ENCODE results near the gene FIP1L1.

The FIP1L1 gene

GRCh38 chr4:53480909-53481308 is 103.5 kb downstream of the FIP1L1 start:
- Histone ChIP-seq H3K9ac (ENCODE audit: low read length in 5 of 5) (no peak overlapping the region), H3K4me1 (ENCODE audit: control insufficient read depth in 5 of 5, insufficient read depth in 5 of 5, low read length in 5 of 5) (peaks cover 0 to 9% (median 6%) of the 10 kb centered on the region in 5 donors), H3K27ac (ENCODE audit: low read depth, low read length) (no peak overlapping the region), H3K4me3 (ENCODE audit: low read depth in 1 of 5, low read length in 5 of 5) (no peak overlapping the region), H3K36me3 (ENCODE audit: control insufficient read depth in 5 of 5, insufficient read depth in 5 of 5, low read length in 5 of 5) (peaks cover 0 to 15% (median 6%) of the 10 kb centered on the region in 5 donors), H3K27me3 (ENCODE audit: control insufficient read depth in 5 of 5, insufficient read depth in 4 of 5, low read length in 5 of 5) (no peaks in the 10 kb centered on the region), H3K9me3 (ENCODE audit: control insufficient read depth in 5 of 5, low read length in 5 of 5) (no peaks in the 10 kb centered on the region)

DNA sequence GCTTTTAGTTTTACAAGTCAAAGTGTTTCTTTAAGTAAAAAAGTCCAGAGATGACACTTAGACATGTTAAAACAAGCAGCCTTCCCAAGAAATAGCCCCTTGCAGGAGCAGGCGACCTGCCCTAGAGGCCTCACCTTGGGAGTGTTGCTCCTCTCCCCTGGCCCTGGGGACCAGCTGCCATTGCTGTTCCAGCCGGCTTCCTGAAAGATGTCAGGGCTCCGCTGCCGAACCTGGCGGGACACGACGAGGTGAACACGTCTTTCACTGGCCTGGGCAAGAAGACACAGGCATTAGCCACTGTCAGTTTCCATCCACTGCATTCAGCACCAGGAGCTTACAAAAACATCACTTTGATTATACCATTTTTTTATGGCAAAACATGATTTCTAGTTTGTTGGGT is 104.1 kb downstream of the FIP1L1 start:
- H3K27me3 ChIP-seq (ENCODE audit: control insufficient read depth in 5 of 5, insufficient read depth in 4 of 5, low read length in 5 of 5): peaks cover 0 to under 1% (median 0%) of the 10 kb centered on the region in 5 donors
- H3K9ac ChIP-seq (ENCODE audit: low read length in 5 of 5): no peak overlapping the region
- H3K36me3 ChIP-seq (ENCODE audit: control insufficient read depth in 5 of 5, insufficient read depth in 5 of 5, low read length in 5 of 5): peaks cover 0 to 10% (median 6%) of the 10 kb centered on the region in 5 donors
- no peak overlapping the region for H3K4me3 ChIP-seq (ENCODE audit: low read depth in 1 of 5, low read length in 5 of 5)
- H3K9me3 ChIP-seq (ENCODE audit: control insufficient read depth in 5 of 5, low read length in 5 of 5): no peaks in the 10 kb centered on the region
- H3K4me1 ChIP-seq (ENCODE audit: control insufficient read depth in 5 of 5, insufficient read depth in 5 of 5, low read length in 5 of 5): peaks cover 0 to 9% (median 5%) of the 10 kb centered on the region in 5 donors
- no peak overlapping the region for H3K27ac ChIP-seq (ENCODE audit: low read depth, low read length)

- Histone ChIP-seq H3K36me3 (ENCODE audit: control insufficient read depth in 5 of 5, insufficient read depth in 5 of 5, low read length in 5 of 5) (peaks cover 0 to 8% (median 2%) of the 10 kb centered on the region in 5 donors), H3K9ac (ENCODE audit: low read length in 5 of 5) (no peak overlapping the region)
Measured at GRCh38 chr4:53483250-53483649, 105.8 kb downstream of the FIP1L1 start.

GRCh38 chr4:53484911-53485657 is 107.6 kb downstream of the FIP1L1 start:
- peaks cover 0 to 7% (median 0%) of the 10 kb centered on the region in 5 donors for H3K27me3 ChIP-seq (ENCODE audit: control insufficient read depth in 5 of 5, insufficient read depth in 4 of 5, low read length in 5 of 5)
- H3K4me3 ChIP-seq (ENCODE audit: low read depth in 1 of 5, low read length in 5 of 5): no peak overlapping the region
- H3K27ac ChIP-seq (ENCODE audit: low read depth, low read length): peak overlapping the region; percentile 7
- H3K9me3 ChIP-seq (ENCODE audit: control insufficient read depth in 5 of 5, low read length in 5 of 5): no peaks in the 10 kb centered on the region
- peaks cover 0 to 8% (median 2%) of the 10 kb centered on the region in 5 donors for H3K36me3 ChIP-seq (ENCODE audit: control insufficient read depth in 5 of 5, insufficient read depth in 5 of 5, low read length in 5 of 5)
- H3K4me1 ChIP-seq (ENCODE audit: control insufficient read depth in 5 of 5, insufficient read depth in 5 of 5, low read length in 5 of 5): peaks cover 0 to 5% (median 0%) of the 10 kb centered on the region in 5 donors
- no peak overlapping the region for H3K9ac ChIP-seq (ENCODE audit: low read length in 5 of 5)

More at GRCh38 chr4:53483250-53483649, 105.8 kb downstream of the FIP1L1 start:
- H3K9me3 ChIP-seq (ENCODE audit: control insufficient read depth in 5 of 5, low read length in 5 of 5): no peaks in the 10 kb centered on the region
- no peak overlapping the region for H3K27ac ChIP-seq (ENCODE audit: low read depth, low read length)
- peaks cover 0 to 5% (median 0%) of the 10 kb centered on the region in 5 donors for H3K4me1 ChIP-seq (ENCODE audit: control insufficient read depth in 5 of 5, insufficient read depth in 5 of 5, low read length in 5 of 5)
- no peak overlapping the region for H3K4me3 ChIP-seq (ENCODE audit: low read depth in 1 of 5, low read length in 5 of 5)
- H3K27me3 ChIP-seq (ENCODE audit: control insufficient read depth in 5 of 5, insufficient read depth in 4 of 5, low read length in 5 of 5): peaks cover 0 to 7% (median 0%) of the 10 kb centered on the region in 5 donors

DNA sequence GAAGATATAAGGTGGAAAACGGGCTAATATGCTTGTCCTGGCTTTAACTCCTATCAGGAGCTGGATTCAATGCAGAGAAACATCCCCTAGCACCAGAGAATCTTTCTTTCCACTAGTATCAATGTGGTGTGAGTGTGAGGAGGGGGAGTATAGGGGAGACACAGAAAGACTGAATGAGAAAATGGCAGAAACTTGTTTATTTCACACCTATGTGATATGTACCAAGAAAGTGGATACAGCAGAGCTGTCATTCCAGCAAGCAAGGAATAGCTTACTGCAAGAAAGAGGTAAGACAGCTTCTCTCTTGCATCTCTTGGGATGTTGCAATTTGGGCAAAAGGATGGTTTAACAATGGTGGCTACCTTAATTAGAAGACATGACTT is 108.2 kb downstream of the FIP1L1 start:
- Histone ChIP-seq H3K4me3 (ENCODE audit: low read depth in 1 of 5, low read length in 5 of 5) (no peak overlapping the region), H3K27ac (ENCODE audit: low read depth, low read length) (no peak overlapping the region), H3K4me1 (ENCODE audit: control insufficient read depth in 5 of 5, insufficient read depth in 5 of 5, low read length in 5 of 5) (peaks cover 0 to 9% (median 3%) of the 10 kb centered on the region in 5 donors), H3K9me3 (ENCODE audit: control insufficient read depth in 5 of 5, low read length in 5 of 5) (no peaks in the 10 kb centered on the region), H3K36me3 (ENCODE audit: control insufficient read depth in 5 of 5, insufficient read depth in 5 of 5, low read length in 5 of 5) (peaks cover 0 to 8% (median 2%) of the 10 kb centered on the region in 5 donors), H3K27me3 (ENCODE audit: control insufficient read depth in 5 of 5, insufficient read depth in 4 of 5, low read length in 5 of 5) (peaks cover 0 to 7% (median 0%) of the 10 kb centered on the region in 5 donors), H3K9ac (ENCODE audit: low read length in 5 of 5) (no peak overlapping the region)

DNA sequence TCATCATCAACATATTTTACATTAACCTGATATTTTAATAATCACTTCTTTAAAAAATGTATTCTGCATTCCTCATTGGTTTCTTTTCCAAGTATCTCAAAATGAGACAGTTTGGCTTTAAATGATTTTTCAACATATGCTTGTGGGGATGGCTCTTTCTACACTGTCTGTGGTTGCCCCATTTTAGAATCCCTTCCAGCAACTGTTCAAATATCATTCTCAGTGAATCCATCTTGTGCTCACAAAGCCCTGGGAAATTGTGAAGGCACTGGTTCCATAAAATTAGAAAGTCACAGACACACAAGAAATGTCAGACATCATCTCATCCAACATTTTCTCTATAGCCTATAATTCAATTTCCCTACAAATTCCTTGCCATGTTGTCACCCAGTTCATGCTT is 110.3 kb downstream of the FIP1L1 start:
- H3K27me3 ChIP-seq (ENCODE audit: control insufficient read depth in 5 of 5, insufficient read depth in 4 of 5, low read length in 5 of 5): peaks cover 0 to 7% (median 0%) of the 10 kb centered on the region in 5 donors
- no peaks in the 10 kb centered on the region for H3K36me3 ChIP-seq (ENCODE audit: control insufficient read depth in 5 of 5, insufficient read depth in 5 of 5, low read length in 5 of 5)
- peaks cover 0 to 11% (median 8%) of the 10 kb centered on the region in 5 donors for H3K4me1 ChIP-seq (ENCODE audit: control insufficient read depth in 5 of 5, insufficient read depth in 5 of 5, low read length in 5 of 5)
- no peak overlapping the region for H3K9ac ChIP-seq (ENCODE audit: low read length in 5 of 5)
- H3K27ac ChIP-seq (ENCODE audit: low read depth, low read length): no peak overlapping the region
- no peak overlapping the region for H3K4me3 ChIP-seq (ENCODE audit: low read depth in 1 of 5, low read length in 5 of 5)
- H3K9me3 ChIP-seq (ENCODE audit: control insufficient read depth in 5 of 5, low read length in 5 of 5): no peaks in the 10 kb centered on the region

GRCh38 chr4:53489279-53489889 is 111.9 kb downstream of the FIP1L1 start:
- no peak overlapping the region for H3K27ac ChIP-seq (ENCODE audit: low read depth, low read length)
- H3K27me3 ChIP-seq (ENCODE audit: control insufficient read depth in 5 of 5, insufficient read depth in 4 of 5, low read length in 5 of 5): peaks cover 0 to 7% (median 0%) of the 10 kb centered on the region in 5 donors
- H3K4me1 ChIP-seq (ENCODE audit: control insufficient read depth in 5 of 5, insufficient read depth in 5 of 5, low read length in 5 of 5): peaks cover 0 to 11% (median 8%) of the 10 kb centered on the region in 5 donors
- H3K4me3 ChIP-seq (ENCODE audit: low read depth in 1 of 5, low read length in 5 of 5): no peak overlapping the region
- no peak overlapping the region for H3K9ac ChIP-seq (ENCODE audit: low read length in 5 of 5)
- no peaks in the 10 kb centered on the region for H3K9me3 ChIP-seq (ENCODE audit: control insufficient read depth in 5 of 5, low read length in 5 of 5)
- H3K36me3 ChIP-seq (ENCODE audit: control insufficient read depth in 5 of 5, insufficient read depth in 5 of 5, low read length in 5 of 5): peaks cover 0 to 5% (median 3%) of the 10 kb centered on the region in 5 donors

DNA sequence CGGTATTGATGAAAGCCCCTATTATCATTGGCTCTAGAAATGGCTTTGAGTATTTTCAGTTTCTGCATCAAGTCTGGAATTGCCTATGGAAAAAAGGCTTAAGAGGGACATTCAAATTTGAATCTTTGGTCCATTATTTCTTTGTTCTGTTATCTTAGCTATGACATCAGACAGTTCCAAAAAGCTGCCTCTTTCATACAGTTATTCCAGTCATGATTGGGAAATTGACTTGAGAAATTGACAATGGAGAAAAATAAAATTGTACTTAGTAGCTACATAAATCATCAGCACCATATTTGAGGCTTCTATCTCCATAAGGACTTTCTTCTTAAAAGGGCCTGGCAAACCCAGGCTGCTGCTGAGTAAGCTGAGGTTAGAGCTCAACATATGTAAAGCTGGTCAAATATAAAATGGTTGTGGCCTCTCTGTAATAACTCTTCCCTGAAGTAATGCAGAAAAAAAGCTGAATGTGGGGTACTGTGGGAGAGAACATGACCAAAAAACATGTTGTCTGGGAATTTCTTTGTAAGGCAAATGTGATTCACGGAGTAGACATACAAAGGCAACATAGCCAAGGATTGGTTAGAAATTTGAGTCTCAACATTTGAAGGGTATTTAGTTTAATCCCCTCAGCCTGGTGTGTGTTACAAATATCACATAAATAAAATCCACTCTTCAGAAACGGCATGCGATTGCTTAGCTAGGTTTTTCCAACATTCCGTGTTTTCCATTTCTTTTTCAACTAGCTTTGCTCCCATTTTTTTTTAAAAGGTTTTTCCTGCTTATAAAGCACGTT is 112.9 kb downstream of the FIP1L1 start:
- H3K36me3 ChIP-seq (ENCODE audit: control insufficient read depth in 5 of 5, insufficient read depth in 5 of 5, low read length in 5 of 5): peaks cover 0 to 8% (median 3%) of the 10 kb centered on the region in 5 donors
- no peak overlapping the region for H3K9ac ChIP-seq (ENCODE audit: low read length in 5 of 5)
- peak overlapping the region; percentile 60 for H3K27ac ChIP-seq (ENCODE audit: low read depth, low read length)
- H3K9me3 ChIP-seq (ENCODE audit: control insufficient read depth in 5 of 5, low read length in 5 of 5): no peaks in the 10 kb centered on the region
- H3K27me3 ChIP-seq (ENCODE audit: control insufficient read depth in 5 of 5, insufficient read depth in 4 of 5, low read length in 5 of 5): peaks cover 0 to 7% (median 0%) of the 10 kb centered on the region in 5 donors
- peaks cover 0 to 11% (median 6%) of the 10 kb centered on the region in 5 donors for H3K4me1 ChIP-seq (ENCODE audit: control insufficient read depth in 5 of 5, insufficient read depth in 5 of 5, low read length in 5 of 5)
- H3K4me3 ChIP-seq (ENCODE audit: low read depth in 1 of 5, low read length in 5 of 5): no peak overlapping the region

- Histone ChIP-seq H3K27ac (ENCODE audit: low read depth, low read length) (peak overlapping the region; percentile 60), H3K36me3 (ENCODE audit: control insufficient read depth in 5 of 5, insufficient read depth in 5 of 5, low read length in 5 of 5) (peaks cover 0 to 13% (median 6%) of the 10 kb centered on the region in 5 donors), H3K9ac (ENCODE audit: low read length in 5 of 5) (no peak overlapping the region), H3K27me3 (ENCODE audit: control insufficient read depth in 5 of 5, insufficient read depth in 4 of 5, low read length in 5 of 5) (peaks cover 0 to 7% (median 0%) of the 10 kb centered on the region in 5 donors), H3K4me3 (ENCODE audit: low read depth in 1 of 5, low read length in 5 of 5) (no peak overlapping the region), H3K4me1 (ENCODE audit: control insufficient read depth in 5 of 5, insufficient read depth in 5 of 5, low read length in 5 of 5) (peaks cover 0 to 11% (median 4%) of the 10 kb centered on the region in 5 donors), H3K9me3 (ENCODE audit: control insufficient read depth in 5 of 5, low read length in 5 of 5) (no peaks in the 10 kb centered on the region)
Measured at GRCh38 chr4:53490965-53491622, 113.7 kb downstream of the FIP1L1 start.

All from subcutaneous abdominal adipose tissue (tissue), 5 donors.